ENCODE measurements around the gene PSORS1C2. TPM values are rescaled to one million over a fixed set of nuclear protein-coding genes. Genes with fewer than 3 reads are reported as not detected.

PSORS1C2 gene
- total and polyA plus RNA-seq, 12 donors = not detected

DNA sequence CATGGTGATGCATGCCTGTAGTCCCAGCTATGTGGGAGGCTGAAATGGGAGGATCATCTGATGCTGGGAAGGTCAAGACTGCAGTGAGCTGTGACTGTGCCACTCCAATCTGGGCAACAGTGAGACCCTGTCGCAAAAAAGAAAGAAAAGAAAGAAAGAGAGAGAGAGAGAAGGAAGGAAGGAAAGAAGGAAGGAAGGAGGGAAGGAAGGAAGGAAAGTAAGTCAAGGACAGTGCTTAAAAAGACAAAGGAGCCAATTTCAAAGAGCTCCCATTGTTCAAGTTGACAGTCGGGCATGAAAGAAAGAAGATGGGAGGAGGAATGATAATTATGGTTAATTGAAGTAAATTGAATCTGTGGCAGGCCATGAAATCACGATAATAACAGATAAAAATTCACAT lies 42.7 kb downstream of the PSORS1C2 start:
- Histone ChIP-seq H3K4me1 (replicated peaks in 1 of 2) (peaks cover 0 to 4% of the 10 kb centered on the region in 2 donors), H3K27ac (no peak overlapping the region), H3K36me3 (replicated peaks in 1 of 2) (no peaks in the 10 kb centered on the region), H3K4me3 (no peak overlapping the region), H3K9me3 (replicated peaks in 1 of 3) (no peaks in the 10 kb centered on the region), H3K27me3 (no peaks in the 10 kb centered on the region)
- TF ChIP-seq POLR2A (IDR thresholded peaks at IDR 0.05) = no peak
- TF ChIP-seq, protein P1, sequence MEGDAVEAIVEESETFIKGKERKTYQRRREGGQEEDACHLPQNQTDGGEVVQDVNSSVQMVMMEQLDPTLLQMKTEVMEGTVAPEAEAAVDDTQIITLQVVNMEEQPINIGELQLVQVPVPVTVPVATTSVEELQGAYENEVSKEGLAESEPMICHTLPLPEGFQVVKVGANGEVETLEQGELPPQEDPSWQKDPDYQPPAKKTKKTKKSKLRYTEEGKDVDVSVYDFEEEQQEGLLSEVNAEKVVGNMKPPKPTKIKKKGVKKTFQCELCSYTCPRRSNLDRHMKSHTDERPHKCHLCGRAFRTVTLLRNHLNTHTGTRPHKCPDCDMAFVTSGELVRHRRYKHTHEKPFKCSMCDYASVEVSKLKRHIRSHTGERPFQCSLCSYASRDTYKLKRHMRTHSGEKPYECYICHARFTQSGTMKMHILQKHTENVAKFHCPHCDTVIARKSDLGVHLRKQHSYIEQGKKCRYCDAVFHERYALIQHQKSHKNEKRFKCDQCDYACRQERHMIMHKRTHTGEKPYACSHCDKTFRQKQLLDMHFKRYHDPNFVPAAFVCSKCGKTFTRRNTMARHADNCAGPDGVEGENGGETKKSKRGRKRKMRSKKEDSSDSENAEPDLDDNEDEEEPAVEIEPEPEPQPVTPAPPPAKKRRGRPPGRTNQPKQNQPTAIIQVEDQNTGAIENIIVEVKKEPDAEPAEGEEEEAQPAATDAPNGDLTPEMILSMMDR (IDR thresholded peaks at IDR 0.05) = no peak
- intact Hi-C loops (cut with DNase I) = no loop called here
- no peak for DNase-seq
- 71 to 87% (median 81%) methylated on average over 3 of the region's 3 CpGs for WGBS, 4 donors

DNA sequence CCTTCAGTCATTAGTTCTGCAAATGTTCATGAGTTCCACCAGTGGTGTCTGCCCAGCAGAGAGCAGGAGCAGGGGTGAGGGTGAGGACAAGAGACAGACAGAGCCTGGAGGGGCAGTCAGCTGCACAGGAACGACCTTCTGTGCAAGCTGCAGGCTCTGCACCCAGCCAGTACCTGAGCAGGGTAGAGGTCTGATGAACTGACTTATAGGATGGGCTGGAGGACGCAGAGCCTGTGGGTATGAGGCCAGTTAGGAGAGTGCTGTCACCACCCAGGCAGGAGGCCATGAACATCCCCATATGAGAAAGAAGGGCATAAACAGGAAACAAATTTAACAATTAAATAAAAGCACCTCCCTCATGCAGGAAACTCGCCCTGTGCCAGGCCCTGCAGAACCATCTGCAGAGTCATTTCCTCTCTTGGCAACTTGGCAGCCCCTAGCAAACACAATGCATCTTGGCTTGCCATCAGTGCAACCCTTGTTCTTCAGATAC lies 44.4 kb downstream of the PSORS1C2 start:
- no peaks in the 10 kb centered on the region for H3K36me3 ChIP-seq (replicated peaks in 1 of 2)
- intact Hi-C loops (cut with DNase I) = no loop called here
- no peak overlapping the region for H3K4me3 ChIP-seq
- 54 to 71% (median 60%) methylated on average over 3 of the region's 3 CpGs for WGBS, 4 donors
- TF ChIP-seq, protein P1 (IDR thresholded peaks at IDR 0.05) = no peak
- TF ChIP-seq POLR2A (IDR thresholded peaks at IDR 0.05) = no peak
- no peak overlapping the region for H3K27ac ChIP-seq
- H3K27me3 ChIP-seq = no peaks in the 10 kb centered on the region
- DNase-seq = no peak
- H3K9me3 ChIP-seq (replicated peaks in 1 of 3) = no peaks in the 10 kb centered on the region
- H3K4me1 ChIP-seq (replicated peaks in 1 of 2) = peaks cover 0 to 4% of the 10 kb centered on the region in 2 donors

DNA sequence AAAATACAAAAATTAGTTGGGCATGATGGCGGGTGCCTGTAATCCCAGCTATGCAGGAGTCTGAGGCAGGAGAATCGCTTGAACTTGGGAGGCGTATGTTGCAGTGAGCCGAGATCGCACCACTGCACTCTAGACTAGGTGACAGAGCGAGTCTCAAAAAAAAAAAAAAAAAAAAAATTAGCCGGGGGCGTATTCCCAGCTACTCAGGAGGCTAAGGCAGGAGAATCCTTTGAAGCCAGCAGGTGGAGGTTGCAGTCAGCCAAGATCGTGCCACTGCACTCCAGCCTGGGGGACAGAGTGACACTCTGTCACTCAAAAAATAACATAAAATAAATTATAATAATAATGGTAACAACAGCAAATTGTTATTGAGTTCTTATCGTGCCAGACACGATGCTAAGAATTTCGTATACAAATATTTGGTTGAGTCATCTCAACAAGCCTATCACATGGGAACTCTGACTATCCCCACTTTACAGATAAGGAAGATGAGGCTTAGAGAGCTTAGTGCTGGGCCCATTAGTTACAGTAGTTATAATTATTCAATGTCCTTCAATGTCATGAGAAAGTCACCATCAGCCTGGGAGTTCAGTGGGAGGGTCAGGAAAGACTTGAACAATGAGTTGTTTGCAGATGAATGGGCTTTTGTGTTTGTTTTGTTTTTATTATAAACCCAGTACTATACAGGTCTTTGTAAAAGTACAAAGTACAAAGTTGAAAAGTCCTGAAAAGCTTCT lies 45.9 kb downstream of the PSORS1C2 start:
- TF ChIP-seq POLR2A (IDR thresholded peaks at IDR 0.05) = no peak
- TF ChIP-seq, protein P1 (IDR thresholded peaks at IDR 0.05) = no peak
- WGBS, 4 donors = 78 to 83% (median 83%) methylated on average over 11 to 12 of the region's 12 CpGs
- Histone ChIP-seq H3K27me3 (no peaks in the 10 kb centered on the region), H3K27ac (no peak overlapping the region), H3K4me3 (no peak overlapping the region), H3K4me1 (replicated peaks in 1 of 2) (peaks cover 0 to 4% of the 10 kb centered on the region in 2 donors), H3K36me3 (replicated peaks in 1 of 2) (no peaks in the 10 kb centered on the region), H3K9me3 (replicated peaks in 1 of 3) (no peaks in the 10 kb centered on the region)
- intact Hi-C loops (cut with DNase I) = no loop called here
- no peak for DNase-seq

- no peak for DNase-seq
- no peaks in the 10 kb centered on the region for H3K9me3 ChIP-seq (replicated peaks in 1 of 3)
- peaks cover 0 to 4% of the 10 kb centered on the region in 2 donors for H3K4me1 ChIP-seq (replicated peaks in 1 of 2)
- no peaks in the 10 kb centered on the region for H3K27me3 ChIP-seq
- WGBS, 4 donors = 73 to 82% (median 77%) methylated on average over 2 of the region's 2 CpGs
- no peaks in the 10 kb centered on the region for H3K36me3 ChIP-seq (replicated peaks in 1 of 2)
- intact Hi-C loops (cut with DNase I) = no loop called here
- no peak overlapping the region for H3K4me3 ChIP-seq
- H3K27ac ChIP-seq = no peak overlapping the region
- TF ChIP-seq, protein P1 (IDR thresholded peaks at IDR 0.05) = no peak
- TF ChIP-seq POLR2A (IDR thresholded peaks at IDR 0.05) = no peak
These were observed 46.6 kb downstream of the PSORS1C2 start for GRCh38 chr6:31092238-31092637.
